Stimulated activated naive CD8-positive, alpha-beta T cell treated with anti-CD3 and anti-CD28 coated beads, Interleukin-15, amount 100 ng/mL, for 72 hours (primary cell): ENCODE results near the gene TMEM121B.

Experiments used
- ATAC-seq: fragments of 150-1000 bp; cut with Tn5 transposase; 2 replicates; pipeline ENCODE4 v1.10.0; 2021; ENCODE audit warnings: mild to moderate bottlenecking, moderate library complexity
- DNase-seq, 2 donors: peaks; one replicate each; pipeline ENCODE4 v3.0.0; 2021 to 2022
- H3K27ac Mint-ChIP-seq, 2 donors: one replicate each; pipeline ENCODE4 v1.8.0; 2022; ENCODE audit warnings: mild to moderate bottlenecking in 2 of 2, mixed read lengths in 2 of 2, moderate library complexity in 2 of 2
- H3K27me3 Mint-ChIP-seq: one replicate; pipeline ENCODE4 v1.8.0; 2022; ENCODE audit warnings: mixed read lengths
- H3K4me1 Mint-ChIP-seq: one replicate; pipeline ENCODE4 v1.8.0; 2022; ENCODE audit warnings: mild to moderate bottlenecking, mixed read lengths
- H3K4me3 Mint-ChIP-seq, 2 donors: one replicate each; pipeline ENCODE4 v1.8.0; 2022; ENCODE audit warnings: mild to moderate bottlenecking in 2 of 2, mixed read lengths in 2 of 2, moderate library complexity in 1 of 2
- H3K9me3 Mint-ChIP-seq, 2 donors: one replicate each; pipeline ENCODE4 v1.8.0; 2022; ENCODE audit warnings: mixed read lengths in 2 of 2

TMEM121B gene

DNA sequence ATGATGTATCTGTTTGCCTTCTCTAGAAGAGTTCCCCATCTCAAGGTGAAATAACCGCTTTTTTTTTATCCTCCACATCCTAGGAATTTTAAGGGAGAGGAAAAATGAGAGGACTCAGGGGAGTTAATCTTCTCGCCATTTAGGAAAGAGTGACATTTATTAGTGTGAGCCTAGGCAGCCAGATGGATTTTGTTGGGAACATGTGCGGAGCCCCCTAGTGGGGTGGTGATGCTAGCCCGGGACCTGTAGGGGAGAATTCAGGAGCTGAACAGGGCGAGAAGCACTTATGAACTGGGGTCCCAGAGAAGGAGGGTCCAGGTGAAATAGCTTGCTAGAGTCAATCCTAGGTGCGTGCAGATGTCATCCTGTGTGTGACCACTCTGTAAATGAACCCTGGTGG lies 25.6 kb downstream of the TMEM121B start:
- no peak overlapping the region for H3K4me3 Mint-ChIP-seq
- H3K27ac Mint-ChIP-seq: no peak overlapping the region

DNA sequence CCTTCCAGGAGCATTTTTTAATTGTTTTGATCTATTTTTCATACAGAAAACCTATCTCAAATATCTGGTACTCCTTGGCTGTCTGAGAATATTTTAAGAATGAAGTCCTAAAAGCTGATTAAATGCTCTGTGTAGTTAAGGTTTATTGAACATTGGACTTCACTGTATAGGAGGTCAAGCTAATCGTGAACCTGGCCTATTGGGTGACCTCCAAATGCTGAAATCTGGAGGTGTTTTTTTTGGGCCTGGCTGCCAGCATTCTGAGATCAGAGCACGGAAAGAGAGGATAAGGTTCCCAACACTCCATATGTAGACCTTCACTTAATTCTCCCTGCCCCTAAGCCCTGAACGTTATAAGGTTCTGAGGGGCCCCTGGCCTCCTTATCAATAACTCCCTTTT lies 28.1 kb downstream of the TMEM121B start:
- Mint-ChIP-seq H3K4me1 (peaks cover 84% of the 10 kb centered on the region), H3K27me3 (no peaks in the 10 kb centered on the region), H3K4me3 (no peak overlapping the region), H3K27ac (no peak overlapping the region), H3K9me3 (no peaks in the 10 kb centered on the region)
- DNase-seq: no peak
- ATAC-seq: no peak

More for the DNA sequence above, 25.6 kb downstream of the TMEM121B start:
- no peak for ATAC-seq
- no peak for DNase-seq
- Mint-ChIP-seq H3K4me1 (peaks cover 85% of the 10 kb centered on the region), H3K9me3 (no peaks in the 10 kb centered on the region), H3K27me3 (no peaks in the 10 kb centered on the region)

DNA sequence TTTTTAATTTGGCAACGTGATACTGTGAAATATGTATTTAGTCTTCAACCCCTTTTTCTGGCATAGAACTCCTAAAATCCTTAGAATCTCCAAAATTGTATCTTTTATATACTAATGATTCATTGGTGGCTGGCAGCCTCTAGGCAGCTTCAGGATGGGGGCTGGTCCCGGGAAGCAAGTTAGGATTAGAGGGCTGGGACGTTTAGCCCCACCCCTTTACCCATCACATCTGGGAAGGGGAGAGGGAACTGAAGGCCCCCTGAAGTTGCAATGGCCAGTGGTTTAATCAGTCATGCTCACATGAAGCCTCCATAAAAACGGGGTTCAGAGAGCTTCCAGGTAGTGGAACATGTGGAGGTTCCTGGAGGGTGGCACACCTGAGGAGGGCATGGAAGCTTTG lies 29.3 kb downstream of the TMEM121B start:
- Mint-ChIP-seq H3K27me3 (no peaks in the 10 kb centered on the region), H3K4me1 (peaks cover 84% of the 10 kb centered on the region), H3K9me3 (no peaks in the 10 kb centered on the region), H3K4me3 (peak overlapping the region; percentile 11 to 35), H3K27ac (no peak overlapping the region)
- ATAC-seq (no peak), DNase-seq (no peak)

DNA sequence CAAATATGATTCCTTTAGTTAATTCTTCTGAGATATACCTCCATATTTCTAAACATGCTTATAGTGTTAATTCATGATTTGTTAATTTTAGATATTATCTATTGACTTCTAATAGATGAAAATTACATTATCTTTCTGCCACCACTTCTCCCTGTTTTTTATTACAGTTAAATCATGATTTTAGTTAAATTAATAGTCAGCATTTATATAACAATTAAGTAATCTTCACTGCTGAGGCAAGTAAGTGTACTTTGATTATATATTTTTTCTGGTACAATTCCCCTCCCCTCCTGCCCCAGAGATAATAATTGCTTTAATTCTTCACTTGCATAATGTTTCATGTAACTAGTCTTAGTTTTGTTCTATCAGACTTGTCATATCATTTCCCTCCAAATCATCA lies 30.6 kb downstream of the TMEM121B start:
- H3K27me3 Mint-ChIP-seq: no peaks in the 10 kb centered on the region
- no peaks in the 10 kb centered on the region for H3K9me3 Mint-ChIP-seq
- no peak for ATAC-seq
- no peak overlapping the region for H3K4me3 Mint-ChIP-seq
- peaks cover 84% of the 10 kb centered on the region for H3K4me1 Mint-ChIP-seq
- no peak for DNase-seq
- H3K27ac Mint-ChIP-seq: no peak overlapping the region

DNA sequence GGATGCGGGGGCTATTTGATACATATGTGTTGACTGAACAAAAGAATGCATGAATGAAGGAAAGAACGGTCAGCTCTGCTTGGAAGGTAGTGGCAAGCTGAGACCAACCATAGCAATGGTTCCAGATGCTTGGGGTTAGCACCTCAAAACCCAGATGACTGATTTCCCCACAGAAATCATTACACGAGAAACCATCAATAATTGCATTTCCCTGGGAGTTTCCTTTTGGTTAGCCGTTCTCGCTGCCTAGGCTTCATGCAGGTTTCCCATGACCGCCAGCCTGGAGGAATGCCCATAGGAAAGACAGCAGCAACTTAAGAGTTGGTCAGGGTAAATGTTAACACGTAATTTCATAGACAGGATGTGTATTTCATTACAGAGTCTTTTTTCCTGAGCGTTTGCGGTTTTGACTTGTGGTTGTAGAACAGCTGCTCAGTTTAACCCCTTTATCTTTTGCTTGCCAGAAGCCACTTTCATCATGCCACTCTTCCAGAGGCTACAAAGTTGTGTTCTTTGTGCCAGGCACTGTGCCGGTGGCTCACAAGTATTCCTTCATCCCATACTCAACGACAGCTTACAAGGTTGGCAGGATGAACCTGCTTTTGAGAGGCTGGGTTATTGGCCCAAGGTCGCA lies 33.5 kb downstream of the TMEM121B start:
- ATAC-seq (peak; percentile 59), DNase-seq (peak; percentile 45 to 82)
- Mint-ChIP-seq H3K4me1 (peaks cover 78% of the 10 kb centered on the region), H3K4me3 (peak overlapping the region; percentile 85 to 88), H3K27ac (peak overlapping the region; percentile 60 to 69), H3K9me3 (no peaks in the 10 kb centered on the region), H3K27me3 (no peaks in the 10 kb centered on the region)

DNA sequence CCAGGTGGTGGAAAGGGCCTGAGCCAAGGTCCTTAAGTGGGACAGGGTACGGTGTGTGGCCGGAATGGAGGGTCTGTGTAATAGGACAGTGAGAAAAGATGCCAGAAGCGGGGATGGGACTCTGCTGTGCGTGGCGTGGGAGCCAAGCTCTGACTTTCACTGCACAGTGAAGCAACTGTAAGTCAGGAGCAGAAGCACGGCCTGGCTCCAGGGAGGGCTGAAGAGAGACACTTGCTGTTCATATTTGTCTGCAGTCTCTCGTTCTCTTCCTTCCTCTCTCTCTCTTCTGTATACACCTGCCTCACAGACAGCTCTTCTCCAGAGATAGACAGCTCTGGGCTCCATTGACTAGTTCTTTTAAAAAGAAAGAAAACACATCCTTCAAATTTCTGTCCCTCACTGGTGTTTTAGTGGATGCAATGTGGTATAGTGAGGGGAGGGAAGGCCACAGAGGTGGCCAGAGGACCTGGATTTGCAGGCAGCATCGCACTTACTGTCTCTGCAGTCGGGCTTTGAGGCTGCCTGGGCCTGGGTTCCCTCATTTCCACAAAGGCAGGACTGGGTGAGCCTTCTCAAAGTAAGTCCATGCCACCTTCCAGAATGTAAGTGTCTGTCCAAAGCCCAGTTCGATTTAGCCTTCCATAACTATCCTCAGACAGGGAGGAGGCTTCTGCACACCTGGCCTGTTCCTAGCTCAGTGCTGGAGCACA lies 34.2 kb downstream of the TMEM121B start:
- DNase-seq: peak; percentile 22 to 24
- Mint-ChIP-seq H3K27ac (peak overlapping the region; percentile 28 to 34), H3K27me3 (no peaks in the 10 kb centered on the region), H3K4me3 (peak overlapping the region; percentile 85 to 88), H3K9me3 (no peaks in the 10 kb centered on the region), H3K4me1 (peaks cover 71% of the 10 kb centered on the region)
- ATAC-seq: peak; percentile 11

DNA sequence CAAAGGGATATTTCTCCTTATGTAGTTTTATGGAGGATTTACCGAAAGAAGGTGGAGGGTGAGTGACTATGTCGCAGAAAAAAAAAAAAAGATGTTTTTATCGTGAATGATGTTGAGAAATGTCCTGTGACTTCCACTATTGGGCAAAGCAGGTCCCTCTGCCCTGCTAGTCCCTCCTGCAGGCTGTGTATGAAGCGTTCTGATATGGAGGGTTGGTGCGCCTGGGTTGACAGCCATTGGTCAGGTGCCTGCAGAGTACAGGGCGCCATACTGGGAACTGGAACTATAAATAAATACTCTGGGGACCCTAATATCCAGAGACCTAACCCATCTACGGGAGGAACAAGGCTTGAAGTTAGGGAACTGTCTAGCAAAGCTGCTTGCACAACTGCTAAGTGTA lies 34.9 kb downstream of the TMEM121B start:
- peak overlapping the region; percentile 38 to 80 for H3K27ac Mint-ChIP-seq

DNA sequence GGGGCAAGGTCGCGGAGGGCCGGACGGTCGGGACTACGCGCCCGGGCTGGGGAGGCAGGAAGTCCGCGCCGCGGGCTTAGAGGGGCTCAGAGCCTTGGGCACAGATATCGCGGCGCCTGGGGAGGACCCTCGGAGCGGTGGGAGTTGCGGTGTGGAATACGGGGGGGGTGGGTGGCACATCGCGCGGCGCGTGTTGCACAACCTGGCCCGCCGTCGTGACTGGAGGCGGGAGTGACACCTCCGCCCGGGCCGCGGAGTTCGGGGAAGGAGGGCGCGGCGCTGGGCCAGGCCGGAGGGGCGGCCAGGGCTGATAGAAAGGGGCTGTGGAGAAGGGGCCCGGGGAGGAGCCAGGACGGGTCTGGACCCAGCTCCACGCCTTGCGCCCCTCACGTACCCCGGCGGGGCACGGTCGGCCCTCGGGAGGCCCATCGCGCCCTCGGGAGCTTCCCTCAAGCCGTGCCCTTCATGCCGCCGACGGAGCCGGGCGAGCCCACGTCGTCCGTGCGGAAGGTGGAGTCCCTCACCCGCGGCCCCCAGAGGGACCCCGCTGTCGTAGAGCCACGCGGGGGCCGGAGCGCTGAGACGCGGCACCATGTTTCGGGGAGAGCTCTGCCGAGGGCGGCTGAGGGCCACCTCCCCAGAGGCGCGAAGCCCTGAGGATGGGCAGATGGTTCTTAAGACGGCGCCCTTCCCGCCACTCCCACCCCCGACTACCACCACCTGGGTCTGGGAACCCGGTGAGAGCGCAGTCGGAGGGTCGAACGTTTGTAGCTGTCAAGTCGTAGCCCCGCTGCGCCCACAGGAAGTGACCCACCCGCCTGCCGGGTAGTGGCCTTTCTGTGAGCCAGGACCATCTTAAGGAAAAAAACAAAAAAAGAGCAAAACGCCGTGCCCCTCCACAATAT lies 35.6 kb downstream of the TMEM121B start:
- ATAC-seq: peak; percentile 17
- no peaks in the 10 kb centered on the region for H3K9me3 Mint-ChIP-seq
- peaks cover 57% of the 10 kb centered on the region for H3K4me1 Mint-ChIP-seq
- H3K27me3 Mint-ChIP-seq: no peaks in the 10 kb centered on the region
- peak overlapping the region; percentile 85 to 88 for H3K4me3 Mint-ChIP-seq
- H3K27ac Mint-ChIP-seq: peak overlapping the region; percentile 63 to 69
- peak; percentile 38 for DNase-seq

More for the DNA sequence above, 34.9 kb downstream of the TMEM121B start:
- DNase-seq (peak in 1 of 2 donors; percentile 35), ATAC-seq (no peak)
- H3K9me3 Mint-ChIP-seq: no peaks in the 10 kb centered on the region
- H3K27me3 Mint-ChIP-seq: no peaks in the 10 kb centered on the region
- H3K4me1 Mint-ChIP-seq: peaks cover 65% of the 10 kb centered on the region
- peak overlapping the region; percentile 85 to 88 for H3K4me3 Mint-ChIP-seq

DNA sequence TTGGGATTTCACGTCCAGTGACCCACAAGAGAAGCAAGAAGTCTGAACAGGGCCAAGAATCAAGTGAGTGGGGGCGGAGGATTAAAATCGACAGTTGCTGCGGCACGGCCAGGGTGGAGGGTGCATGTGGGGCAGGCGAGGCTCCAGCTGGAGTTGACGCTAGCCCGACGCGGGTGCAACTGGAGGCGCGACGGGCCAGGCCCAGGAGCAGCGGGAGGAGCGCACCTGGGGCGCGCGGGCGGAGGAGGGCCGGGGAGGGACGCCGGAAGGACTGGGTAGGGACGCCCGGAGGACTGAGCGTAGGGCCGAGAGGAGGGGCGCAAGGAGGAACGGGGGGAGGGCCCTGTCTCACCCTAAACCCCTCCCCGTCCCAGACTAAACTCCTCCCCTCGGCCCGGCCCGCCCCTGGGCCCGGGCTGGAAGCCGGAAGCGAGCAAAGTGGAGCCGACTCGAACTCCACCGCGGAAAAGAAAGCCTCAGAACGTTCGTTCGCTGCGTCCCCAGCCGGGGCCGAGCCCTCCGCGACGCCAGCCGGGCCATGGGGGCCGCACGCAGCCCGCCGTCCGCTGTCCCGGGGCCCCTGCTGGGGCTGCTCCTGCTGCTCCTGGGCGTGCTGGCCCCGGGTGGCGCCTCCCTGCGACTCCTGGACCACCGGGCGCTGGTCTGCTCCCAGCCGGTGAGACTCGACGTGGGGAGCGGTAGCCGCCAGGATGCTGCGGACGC lies 36.4 kb downstream of the TMEM121B start, which contains the start of gene IL17RA:
IL17RA (plus strand) TSS at position 447 of the 723 bp plus-strand sequence; CDS start at position 539, 92 bp downstream.
- DNase-seq: peak; percentile 93 to 95
- H3K27ac Mint-ChIP-seq: peak within 1 kb of the TSS; percentile 75 to 92
- no peaks in the 10 kb centered on the region for H3K9me3 Mint-ChIP-seq
- ATAC-seq: peak; percentile 89
- H3K4me1 Mint-ChIP-seq: peaks cover 54% of the 10 kb centered on the region
- peak within 1 kb of the TSS; percentile 85 to 88 for H3K4me3 Mint-ChIP-seq
- H3K27me3 Mint-ChIP-seq: no peaks in the 10 kb centered on the region

DNA sequence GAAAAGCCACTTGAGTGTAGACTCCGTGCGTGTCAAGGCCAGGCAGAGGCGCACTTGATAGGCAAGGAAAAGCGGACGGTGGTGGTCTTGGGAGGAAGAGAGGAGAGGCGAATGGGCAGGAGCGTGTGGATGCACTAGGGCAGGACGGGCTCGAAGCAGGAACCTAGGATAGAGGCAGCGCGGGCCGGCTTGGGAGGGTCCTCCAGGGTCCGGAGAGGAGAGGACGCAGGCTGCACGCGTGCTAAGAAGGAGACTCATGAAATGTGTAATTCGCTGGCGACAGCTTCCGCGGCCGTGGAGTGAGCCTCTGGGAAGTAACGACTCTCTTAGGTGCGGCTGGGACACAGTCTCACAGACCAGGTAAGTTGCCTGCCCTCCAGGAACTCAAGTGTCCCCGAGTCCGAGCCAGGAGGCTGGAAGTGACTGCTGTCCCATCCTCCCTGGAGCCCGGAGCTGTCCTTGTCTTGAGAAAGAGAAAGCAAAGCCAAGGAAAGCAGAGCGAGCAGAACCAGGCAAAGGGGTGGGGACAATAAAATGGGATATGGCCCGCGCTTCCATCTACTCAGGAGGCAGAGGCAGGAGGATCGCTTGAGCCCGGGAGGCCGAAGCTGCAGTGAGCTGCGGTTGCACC lies 37.2 kb downstream of the TMEM121B start:
- ATAC-seq: no peak
- H3K4me1 Mint-ChIP-seq: peaks cover 46% of the 10 kb centered on the region
- DNase-seq: no peak
- peak overlapping the region; percentile 75 to 92 for H3K27ac Mint-ChIP-seq
- no peaks in the 10 kb centered on the region for H3K27me3 Mint-ChIP-seq
- H3K9me3 Mint-ChIP-seq: no peaks in the 10 kb centered on the region
- peak overlapping the region; percentile 85 to 88 for H3K4me3 Mint-ChIP-seq

DNA sequence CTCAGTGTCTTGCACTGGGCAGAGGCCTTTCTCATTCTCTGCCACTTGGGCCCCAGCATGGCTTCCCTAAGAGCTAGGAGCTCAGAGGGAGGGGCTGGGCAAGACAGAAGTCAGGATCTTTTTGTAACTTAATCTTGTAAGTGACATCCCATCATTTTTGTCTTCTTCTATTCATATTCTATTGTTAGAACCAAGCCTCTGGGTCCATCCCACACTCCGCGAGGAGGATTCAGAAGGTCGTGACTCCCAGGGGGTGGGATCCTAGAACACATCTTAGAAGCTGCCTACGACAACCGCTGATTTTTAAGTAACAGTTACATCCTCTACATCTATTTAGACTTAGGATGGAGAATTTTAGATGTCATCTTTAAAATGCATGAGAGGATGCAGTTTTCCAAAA lies 37.9 kb downstream of the TMEM121B start:
- no peaks in the 10 kb centered on the region for H3K27me3 Mint-ChIP-seq
- DNase-seq: no peak
- peaks cover 41% of the 10 kb centered on the region for H3K4me1 Mint-ChIP-seq
- no peak overlapping the region for H3K27ac Mint-ChIP-seq
- no peaks in the 10 kb centered on the region for H3K9me3 Mint-ChIP-seq
- ATAC-seq: no peak
- H3K4me3 Mint-ChIP-seq: peak overlapping the region; percentile 58 to 85

DNA sequence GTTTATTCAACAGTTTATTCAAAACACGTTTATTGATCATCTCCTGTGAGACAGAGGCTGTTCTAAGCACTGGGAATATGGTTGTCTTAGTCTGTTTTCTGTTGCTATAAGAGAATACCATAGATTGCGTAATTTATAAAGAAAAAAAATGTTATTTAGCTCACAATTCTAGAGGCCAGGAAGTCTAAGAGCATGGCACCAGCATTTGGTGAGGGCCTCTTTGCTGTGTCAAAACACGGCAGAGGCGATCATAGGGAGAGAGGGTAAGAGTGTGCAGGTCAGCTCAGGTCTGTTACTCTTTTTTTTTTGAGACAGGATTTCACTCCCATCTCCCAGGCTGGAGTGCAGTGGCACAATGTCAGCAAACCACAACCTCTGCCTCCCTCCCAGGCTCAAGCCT lies 41.6 kb downstream of the TMEM121B start:
- H3K27ac Mint-ChIP-seq: no peak overlapping the region
- no peak overlapping the region for H3K4me3 Mint-ChIP-seq
- no peaks in the 10 kb centered on the region for H3K27me3 Mint-ChIP-seq
- DNase-seq: no peak
- H3K9me3 Mint-ChIP-seq: no peaks in the 10 kb centered on the region
- ATAC-seq: no peak
- peaks cover 35% of the 10 kb centered on the region for H3K4me1 Mint-ChIP-seq

DNA sequence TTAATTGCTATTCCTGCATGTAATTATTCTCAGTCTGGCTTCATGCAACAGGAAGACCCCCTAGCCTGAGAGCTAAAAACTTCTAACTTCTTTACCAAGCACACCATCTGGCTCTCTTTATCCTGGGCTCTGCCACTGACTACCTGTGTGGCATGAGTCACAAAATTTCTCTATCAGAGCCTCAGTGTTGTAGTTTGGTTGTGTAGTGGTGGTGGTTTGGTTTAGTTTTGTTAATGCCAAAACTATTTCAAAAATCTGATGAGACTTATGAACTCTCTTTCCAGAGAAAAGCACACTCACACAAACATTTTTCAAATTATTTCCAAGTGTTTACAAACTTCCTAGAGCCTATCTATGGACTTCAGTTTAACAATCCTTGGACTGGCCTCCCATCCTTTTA lies 43.9 kb downstream of the TMEM121B start:
- Mint-ChIP-seq H3K27me3 (no peaks in the 10 kb centered on the region), H3K4me3 (no peak overlapping the region), H3K9me3 (no peaks in the 10 kb centered on the region), H3K4me1 (peaks cover 23% of the 10 kb centered on the region), H3K27ac (no peak overlapping the region)
- ATAC-seq (no peak), DNase-seq (no peak)

DNA sequence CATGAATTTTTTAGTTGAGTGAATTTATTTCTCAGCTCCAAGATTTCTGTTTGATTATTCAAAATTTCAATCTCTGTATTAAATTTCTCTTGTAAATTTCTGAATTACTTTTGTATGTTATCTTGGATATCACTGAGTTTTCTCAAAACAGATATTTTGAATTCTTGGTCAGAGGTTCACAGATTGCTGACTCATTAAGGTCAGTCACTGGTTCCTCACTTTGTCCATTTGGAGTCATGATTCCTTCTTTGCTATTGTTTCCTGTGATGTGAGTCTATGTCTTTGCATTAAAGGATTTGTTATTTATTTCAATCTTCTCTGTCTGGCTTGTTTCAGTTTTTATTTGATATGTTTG lies 46.5 kb downstream of the TMEM121B start:
- no peaks in the 10 kb centered on the region for H3K27me3 Mint-ChIP-seq
- no peak for ATAC-seq

DNA sequence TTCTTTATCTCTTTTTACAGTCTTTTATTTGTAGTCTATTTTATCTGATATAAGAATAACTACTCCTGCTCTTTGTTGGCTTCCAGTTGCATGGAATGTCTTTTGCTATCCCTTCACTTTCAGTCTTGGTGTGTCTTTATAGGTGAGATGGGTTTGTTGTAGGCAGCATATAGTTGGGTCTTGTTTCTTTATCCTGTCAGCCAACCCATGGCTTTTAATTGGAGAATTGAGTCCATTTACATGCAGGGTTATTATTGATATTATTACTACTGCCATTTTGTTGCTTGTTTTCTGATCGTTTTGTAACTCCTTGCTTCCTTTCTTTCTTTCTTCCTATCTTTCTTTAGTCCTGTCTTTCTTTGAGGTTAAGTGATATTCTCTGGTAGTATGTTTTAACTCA lies 48.3 kb downstream of the TMEM121B start:
- Mint-ChIP-seq H3K4me3 (no peak overlapping the region), H3K27ac (no peak overlapping the region), H3K9me3 (no peaks in the 10 kb centered on the region), H3K27me3 (no peaks in the 10 kb centered on the region), H3K4me1 (peaks cover 23% of the 10 kb centered on the region)
- no peak for DNase-seq
- ATAC-seq: no peak

More for the DNA sequence above, 46.5 kb downstream of the TMEM121B start:
- no peak for DNase-seq
- Mint-ChIP-seq H3K4me3 (no peak overlapping the region), H3K27ac (no peak overlapping the region), H3K4me1 (peaks cover 23% of the 10 kb centered on the region), H3K9me3 (no peaks in the 10 kb centered on the region)
